Spleen (tissue), 7 donors: ENCODE data around the gene ZNF777.

Experiments
- POLR2A ChIP-seq, 3 donors: fragments of 450-650 bp; IDR thresholded peaks; one replicate each; pipeline ENCODE4 v1.5.1; 2017; ENCODE audit warnings: antibody characterized with exemption in 3 of 3, mild to moderate bottlenecking in 1 of 3
- TF ChIP-seq, protein P1 (sequence below), 11 experiments: fragments of 200-600 bp in 7 of 11; fragments of 450-650 bp in 4 of 11; sonication (generic) in 4 of 11; IDR thresholded peaks in 8 of 11; conservative IDR thresholded peaks in 3 of 11; 1 replicate in 7 of 11; 2 replicates in 4 of 11; pipeline versions ENCODE4 v1.4.0 to v1.8.0; 2016 to 2021; ENCODE audit warnings: antibody characterized with exemption in 11 of 11, inconsistent platforms in 4 of 11, mild to moderate bottlenecking in 1 of 11
- donor health status: DM: no; HTN: no; CAD: no; lungs with moderate emphysema.
- donor health status: DM: no; HTN: no; CAD: no.
- donor health status: DM: no; HTN: no; CAD: no.

- no peak for TF ChIP-seq POLR2A (IDR thresholded peaks at IDR 0.05)
- TF ChIP-seq, protein P1, sequence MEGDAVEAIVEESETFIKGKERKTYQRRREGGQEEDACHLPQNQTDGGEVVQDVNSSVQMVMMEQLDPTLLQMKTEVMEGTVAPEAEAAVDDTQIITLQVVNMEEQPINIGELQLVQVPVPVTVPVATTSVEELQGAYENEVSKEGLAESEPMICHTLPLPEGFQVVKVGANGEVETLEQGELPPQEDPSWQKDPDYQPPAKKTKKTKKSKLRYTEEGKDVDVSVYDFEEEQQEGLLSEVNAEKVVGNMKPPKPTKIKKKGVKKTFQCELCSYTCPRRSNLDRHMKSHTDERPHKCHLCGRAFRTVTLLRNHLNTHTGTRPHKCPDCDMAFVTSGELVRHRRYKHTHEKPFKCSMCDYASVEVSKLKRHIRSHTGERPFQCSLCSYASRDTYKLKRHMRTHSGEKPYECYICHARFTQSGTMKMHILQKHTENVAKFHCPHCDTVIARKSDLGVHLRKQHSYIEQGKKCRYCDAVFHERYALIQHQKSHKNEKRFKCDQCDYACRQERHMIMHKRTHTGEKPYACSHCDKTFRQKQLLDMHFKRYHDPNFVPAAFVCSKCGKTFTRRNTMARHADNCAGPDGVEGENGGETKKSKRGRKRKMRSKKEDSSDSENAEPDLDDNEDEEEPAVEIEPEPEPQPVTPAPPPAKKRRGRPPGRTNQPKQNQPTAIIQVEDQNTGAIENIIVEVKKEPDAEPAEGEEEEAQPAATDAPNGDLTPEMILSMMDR (IDR thresholded peaks at IDR 0.05 in 8 of 11, conservative IDR thresholded peaks at IDR 0.05 in 3 of 11) = no peak
These were observed 1.7 kb downstream of the ZNF777 start for GRCh38 chr7:149459201-149459539.
